IMR-90 (cell line): ENCODE data around the gene GFAP. TPM values are rescaled to one million over a fixed set of nuclear protein-coding genes. Genes with fewer than 3 reads are reported as not detected.

Source experiments
- ATAC-seq: fragments of 200-7000 bp; cut with Tn5 transposase; 2 replicates; pipeline ENCODE4 v1.9.1; 2020; ENCODE audit warnings: low read depth, mild to moderate bottlenecking, moderate library complexity
- BruUV-seq: library from RNA; stranded (reverse); fragments of 400-500 nt; replicated peaks from 2 replicates; lab custom pipeline; 2021; lab: Mats Ljungman, UMichigan
- CTCF ChIA-PET: fragments of 300-600 bp; formaldehyde crosslinking; extraction: SDS; loops from one replicate; lab custom pipeline; 2021; ENCODE audit warnings: antibody characterized with exemption; lab: Yijun Ruan, JAX
- POLR2A ChIA-PET: fragments of 300-600 bp; sonication (Branson Sonifier 250); formaldehyde crosslinking; loops from one replicate; lab custom pipeline; 2022; ENCODE audit warnings: antibody characterized with exemption; ENCODE audit not compliant: unreplicated experiment; lab: Charles Lee
- DNase-seq: peaks from one replicate; pipeline ENCODE4 v3.0.0; 2013
- H2AFZ ChIP-seq: replicated peaks from 2 replicates; pipeline ENCODE3; 2013; ENCODE audit warnings: low read length, mild to moderate bottlenecking; ENCODE audit not compliant: poor library complexity
- H2AK5ac ChIP-seq: 2 replicates; pipeline ENCODE4 v1.6.1; 2013; ENCODE audit warnings: low read depth, low read length, inconsistent platforms
- H2AK9ac ChIP-seq: replicated peaks from 2 replicates; pipeline ENCODE3; 2013; ENCODE audit warnings: mild to moderate bottlenecking, low read depth, low read length, moderate library complexity; ENCODE audit not compliant: poor library complexity
- H2BK120ac ChIP-seq: 2 replicates; pipeline ENCODE4 v1.6.1; 2013; ENCODE audit warnings: low read depth, low read length, inconsistent platforms
- H2BK15ac ChIP-seq: 3 replicates; pipeline ENCODE4 v1.6.1; 2013; ENCODE audit warnings: low read depth, low read length, inconsistent platforms
- H2BK20ac ChIP-seq: 2 replicates; pipeline ENCODE4 v1.6.1; 2013; ENCODE audit warnings: low read depth, mild to moderate bottlenecking, inconsistent platforms, low read length, moderate library complexity
- H2BK5ac ChIP-seq: 2 replicates; pipeline ENCODE4 v1.6.1; 2013; ENCODE audit warnings: mild to moderate bottlenecking, low read depth, low read length, inconsistent platforms; ENCODE audit not compliant: poor library complexity, severe bottlenecking
- H3K14ac ChIP-seq: replicated peaks from 2 replicates; pipeline ENCODE4 v1.6.1; 2013; ENCODE audit warnings: low read depth, low read length, inconsistent platforms
- H3K18ac ChIP-seq: 2 replicates; pipeline ENCODE4 v1.6.1; 2013; ENCODE audit warnings: low read depth, low read length, control low read depth
- H3K23ac ChIP-seq: 2 replicates; pipeline ENCODE4 v1.6.1; 2013; ENCODE audit warnings: low read depth, low read length, inconsistent platforms
- H3K27ac ChIP-seq: 2 replicates; pipeline ENCODE4 v1.5.1; 2013; ENCODE audit warnings: mild to moderate bottlenecking, control low read depth, low read length; ENCODE audit not compliant: insufficient read depth
- H3K27me3 ChIP-seq: 2 replicates; pipeline ENCODE4 v1.6.1; 2013; ENCODE audit warnings: low read length; ENCODE audit not compliant: control insufficient read depth, insufficient read depth
- H3K36me3 ChIP-seq: 2 replicates; pipeline ENCODE4 v1.6.1; 2013; ENCODE audit warnings: low read length, mixed read lengths; ENCODE audit not compliant: control insufficient read depth, insufficient read depth
- H3K4ac ChIP-seq: 2 replicates; pipeline ENCODE4 v1.6.1; 2013; ENCODE audit warnings: low read depth, low read length, inconsistent platforms
- H3K4me1 ChIP-seq: 2 replicates; pipeline ENCODE4 v1.6.1; 2013; ENCODE audit warnings: low read length, mixed read lengths; ENCODE audit not compliant: control insufficient read depth, insufficient read depth
- H3K4me2 ChIP-seq: 2 replicates; pipeline ENCODE4 v1.6.1; 2013; ENCODE audit warnings: low read depth, mild to moderate bottlenecking, control low read depth, low read length, moderate library complexity
- H3K4me3 ChIP-seq: 2 replicates; pipeline ENCODE4 v1.5.1; 2013; ENCODE audit warnings: low read depth, mild to moderate bottlenecking, control low read depth, low read length, moderate library complexity; ENCODE audit not compliant: insufficient read depth
- H3K56ac ChIP-seq: 2 replicates; pipeline ENCODE4 v1.6.1; 2013; ENCODE audit warnings: low read length, inconsistent platforms; ENCODE audit not compliant: insufficient read depth; ENCODE audit errors: extremely low read depth
- H3K79me1 ChIP-seq, 2 experiments: 2 replicates each; pipeline ENCODE4 v1.6.1; 2013; ENCODE audit warnings: low read length in 2 of 2, inconsistent platforms in 1 of 2, low read depth in 1 of 2
- H3K9ac ChIP-seq: 2 replicates; pipeline ENCODE4 v1.6.1; 2013; ENCODE audit warnings: low read depth, low read length, control low read depth
- H3K9me1 ChIP-seq: 2 replicates; pipeline ENCODE4 v1.6.1; 2013; ENCODE audit warnings: low read length, inconsistent platforms; ENCODE audit not compliant: insufficient read depth
- H3K9me3 ChIP-seq: 2 replicates; pipeline ENCODE4 v1.6.1; 2013; ENCODE audit warnings: low read length; ENCODE audit not compliant: control insufficient read depth, insufficient read depth
- H4K20me1 ChIP-seq: 2 replicates; pipeline ENCODE4 v1.6.1; 2013; ENCODE audit warnings: low read length, inconsistent platforms; ENCODE audit not compliant: insufficient read depth
- H4K5ac ChIP-seq: 2 replicates; pipeline ENCODE4 v1.6.1; 2013; ENCODE audit warnings: mild to moderate bottlenecking, low read depth, low read length, control low read depth
- H4K8ac ChIP-seq, 2 experiments: 2 replicates each; pipeline ENCODE4 v1.6.1; 2013; ENCODE audit warnings: low read depth in 2 of 2, low read length in 2 of 2, control low read depth in 1 of 2, inconsistent platforms in 1 of 2
- H4K91ac ChIP-seq: 2 replicates; pipeline ENCODE4 v1.6.1; 2013; ENCODE audit warnings: low read depth, low read length, inconsistent platforms; ENCODE audit not compliant: insufficient read depth
- BHLHE40 ChIP-seq: fragments of 150-350 bp; IDR thresholded peaks from 2 replicates; pipeline ENCODE4 v1.6.1; 2016; ENCODE audit warnings: mild to moderate bottlenecking, low read depth, low read length
- CTCF ChIP-seq: conservative IDR thresholded peaks from 2 replicates; pipeline ENCODE4 v1.5.1; 2012; ENCODE audit warnings: mild to moderate bottlenecking, low read depth, low read length, improper control_type of control experiment
- FOS ChIP-seq: fragments of 150-350 bp; IDR thresholded peaks from 2 replicates; pipeline ENCODE4 v1.6.1; 2016; ENCODE audit warnings: low read depth, low read length
- MAZ ChIP-seq: IDR thresholded peaks from 2 replicates; pipeline ENCODE4 v1.6.1; 2012; ENCODE audit warnings: low read depth, mild to moderate bottlenecking, low read length, improper control_type of control experiment, moderate library complexity, borderline replicate concordance
- MXI1 ChIP-seq: IDR thresholded peaks from 2 replicates; pipeline ENCODE4 v1.6.1; 2012; ENCODE audit warnings: low read depth, mild to moderate bottlenecking, low read length, moderate library complexity, borderline replicate concordance
- NFE2L2 ChIP-seq: fragments of 150-350 bp; IDR thresholded peaks from 2 replicates; pipeline ENCODE4 v1.6.1; 2016; ENCODE audit warnings: low read depth, mild to moderate bottlenecking, low read length
- RCOR1 ChIP-seq: IDR thresholded peaks from 2 replicates; pipeline ENCODE4 v1.6.1; 2012; ENCODE audit warnings: mild to moderate bottlenecking, low read length, improper control_type of control experiment; ENCODE audit not compliant: insufficient replicate concordance
- SMC3 ChIP-seq: fragments of 150-350 bp; IDR thresholded peaks from 2 replicates; pipeline ENCODE4 v1.6.1; 2016; ENCODE audit warnings: low read depth, mild to moderate bottlenecking, antibody characterized with exemption, low read length, moderate library complexity
- WGBS, 2 experiments: methylation state at CpG; one replicate each; pipeline versions ENCODE4 v1.1.5 to v1.1.7; 2013; ENCODE audit warnings: missing lambda C conversion rate in 2 of 2; ENCODE audit not compliant: insufficient read length in 1 of 2; ENCODE audit errors: extremely low coverage in 2 of 2; 5-methylcytosine and 5-hydroxymethylcytosine counted together
- dilution Hi-C: fragments of 300-500 bp; cut with HindIII; formaldehyde crosslinking; loops from one replicate; pipeline ENCODE4 v1.14.3; 2018; ENCODE audit warnings: low sequenced_read_pairs; ENCODE audit not compliant: unreplicated experiment
- in situ Hi-C: fragments of 300-500 bp; cut with MboI; formaldehyde crosslinking; loops from 3 replicates; pipeline ENCODE4 v1.14.3; 2019; ENCODE audit warnings: low sequenced_read_pairs, inconsistent platforms, mixed read lengths
- intact Hi-C: fragments of 100-400 bp; cut with micrococcal nuclease; formaldehyde crosslinking; loops from 2 replicates; pipeline ENCODE4 v1.10.0; 2022
- polyA plus RNA-seq, 3 experiments: library from polyadenylated mRNA; depleted of rRNA; stranded (reverse); fragments of >200 nt; gene quantifications; 2 replicates each; pipeline ENCODE4 v1.2.3, GENCODE V29; 2012; ENCODE audit warnings: low replicate concordance in 1 of 3
- total RNA-seq: library from RNA; depleted of rRNA; stranded (reverse); fragments of >200 nt; gene quantifications from 2 replicates; pipeline ENCODE4 v1.2.3, GENCODE V29; 2012
- TF ChIP-seq, protein P1 (sequence below): fragments of 150-350 bp; IDR thresholded peaks from 2 replicates; pipeline ENCODE4 v1.6.1; 2016; ENCODE audit warnings: low read depth, mild to moderate bottlenecking, low read length, moderate library complexity, borderline replicate concordance

The GFAP gene
- total and polyA plus RNA-seq, 2 of the 4 experiments (the other 2 are of a cell fraction), result 0.18 to 0.19 TPM

GRCh38 chr17:44898768-44899073 lies 16.6 kb downstream of the GFAP start:
- Histone ChIP-seq H3K4me3 (peak overlapping the region; percentile 65), H3K27me3 (no peaks in the 10 kb centered on the region), H4K5ac (peak overlapping the region; percentile 61), H3K27ac (peak overlapping the region; percentile 89), H3K36me3 (peaks cover 4% of the 10 kb centered on the region; the same call in 1 of the 2 replicates), H4K91ac (peak overlapping the region; percentile 100), H2BK15ac (peak overlapping the region; percentile 7; the same call in 2 of the 3 replicates), H3K4me2 (peak overlapping the region; percentile 70), H3K9me1 (peaks cover 14% of the 10 kb centered on the region), H2AK9ac (peak overlapping the region; percentile 98), H3K79me1 (peaks cover 14 to 31% of the 10 kb centered on the region in 2 experiments; a peak in 3 of 4 replicates), H2AFZ (peak overlapping the region; percentile 97), H2AK5ac (peak overlapping the region; percentile 73), H3K23ac (peak overlapping the region; percentile 89), H3K14ac (peak overlapping the region; percentile 89), H2BK120ac (peak overlapping the region; percentile 5; the same call in 1 of the 2 replicates), H2BK5ac (peak overlapping the region; percentile 97), H3K56ac (peak overlapping the region; percentile 100), H4K20me1 (peaks cover 4% of the 10 kb centered on the region; the same call in 1 of the 2 replicates), H3K4ac (peak overlapping the region; percentile 100), H2BK20ac (no peak overlapping the region), H3K9me3 (no peaks in the 10 kb centered on the region), H3K4me1 (peaks cover 19% of the 10 kb centered on the region), H3K9ac (peak overlapping the region; percentile 87), H4K8ac (peak overlapping the region; percentile 73 to 98), H3K18ac (no peak overlapping the region)
- BruUV-seq, result no TSS peak
- no peak for ATAC-seq
- in situ Hi-C loops (no loop called here), dilution Hi-C loops (no loop called here), intact Hi-C loops (no loop called here)
- WGBS, 2 experiments, result no CpG with 5 or more reads among the region's 7 CpGs
- TF ChIP-seq CTCF (no peak), MAZ (no peak), NFE2L2 (no peak), BHLHE40 (no peak), FOS (no peak), RCOR1 (no peak), MXI1 (no peak), SMC3 (no peak)
- TF ChIP-seq, protein P1, sequence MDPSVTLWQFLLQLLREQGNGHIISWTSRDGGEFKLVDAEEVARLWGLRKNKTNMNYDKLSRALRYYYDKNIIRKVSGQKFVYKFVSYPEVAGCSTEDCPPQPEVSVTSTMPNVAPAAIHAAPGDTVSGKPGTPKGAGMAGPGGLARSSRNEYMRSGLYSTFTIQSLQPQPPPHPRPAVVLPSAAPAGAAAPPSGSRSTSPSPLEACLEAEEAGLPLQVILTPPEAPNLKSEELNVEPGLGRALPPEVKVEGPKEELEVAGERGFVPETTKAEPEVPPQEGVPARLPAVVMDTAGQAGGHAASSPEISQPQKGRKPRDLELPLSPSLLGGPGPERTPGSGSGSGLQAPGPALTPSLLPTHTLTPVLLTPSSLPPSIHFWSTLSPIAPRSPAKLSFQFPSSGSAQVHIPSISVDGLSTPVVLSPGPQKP, result no peak
- POLR2A ChIA-PET, result interaction anchor here (0.6 kb wide), 1 partner anchor 120 kb away, joined by 3 read pairs; no protein-coding TSS in a partner anchor
- no peak for DNase-seq
- CTCF ChIA-PET, result interaction anchor here (1.0 kb wide), 1 partner anchor 121 kb away, joined by 3 read pairs; no protein-coding TSS in a partner anchor
